ENCODE results near the gene ZBTB45.
"Not testable (repeated sequence)": the region's sequence is repeated elsewhere in the genome, so short reads cannot be mapped to it uniquely, and the experiment has no call there.

The ZBTB45 gene

DNA sequence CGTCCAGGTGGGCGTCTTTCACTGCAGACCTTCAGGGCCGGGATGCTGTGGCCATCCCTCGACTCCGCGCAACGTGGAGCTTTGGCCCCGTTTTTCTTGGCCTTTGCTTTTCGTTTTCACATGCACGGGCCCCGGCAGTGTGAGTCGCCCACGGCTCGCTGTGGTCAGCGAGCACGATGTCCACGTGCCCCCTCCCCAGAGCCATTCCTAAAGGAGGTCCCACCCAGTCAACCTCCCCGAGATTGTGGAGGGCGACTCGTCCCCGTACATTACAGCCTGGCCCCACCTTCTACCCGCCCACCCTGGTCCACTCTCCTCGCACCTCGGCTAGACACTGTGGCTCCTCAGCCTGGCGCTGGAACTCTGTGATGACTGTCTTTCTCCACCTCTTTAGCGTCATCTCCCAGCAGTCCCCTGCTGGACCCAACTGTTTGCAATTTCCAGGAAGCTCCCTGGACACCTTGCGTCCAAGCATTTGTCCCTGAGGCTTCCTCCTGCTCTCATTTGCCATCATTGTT, 43.1 kb downstream of the ZBTB45 start:
- in situ Hi-C loops (cut with HindIII; ENCODE audit: low pct_unique_long_range_greater_than_20kb, low sequenced_read_pairs) = no loop called here
- no peak for TF ChIP-seq JUND (IDR thresholded peaks at IDR 0.05; ENCODE audit: low read depth)
- DNase-seq (ENCODE audit: low read depth in 1 of 2, low spot score in 1 of 2) = no peak

- DNase-seq (ENCODE audit: low read depth in 1 of 2, low spot score in 1 of 2) = peak; percentile 81 to 96
- in situ Hi-C loops (cut with HindIII; ENCODE audit: low pct_unique_long_range_greater_than_20kb, low sequenced_read_pairs) = no loop called here
- TF ChIP-seq JUND (IDR thresholded peaks at IDR 0.05; ENCODE audit: low read depth) = no peak
Measured at GRCh38 chr19:58475714-58476497, 43.7 kb downstream of the ZBTB45 start, which contains the start of gene ZNF446. Gene ZNF446 (plus strand): TSS chr19:58476352. CDS start chr19:58477219, 867 bp downstream.

- DNase-seq (ENCODE audit: low read depth in 1 of 2, low spot score in 1 of 2) = no peak
- TF ChIP-seq JUND (IDR thresholded peaks at IDR 0.05; ENCODE audit: low read depth) = no peak
- in situ Hi-C loops (cut with HindIII; ENCODE audit: low pct_unique_long_range_greater_than_20kb, low sequenced_read_pairs) = no loop called here
Measured at GRCh38 chr19:58474997-58475713, 44.5 kb downstream of the ZBTB45 start.

DNA sequence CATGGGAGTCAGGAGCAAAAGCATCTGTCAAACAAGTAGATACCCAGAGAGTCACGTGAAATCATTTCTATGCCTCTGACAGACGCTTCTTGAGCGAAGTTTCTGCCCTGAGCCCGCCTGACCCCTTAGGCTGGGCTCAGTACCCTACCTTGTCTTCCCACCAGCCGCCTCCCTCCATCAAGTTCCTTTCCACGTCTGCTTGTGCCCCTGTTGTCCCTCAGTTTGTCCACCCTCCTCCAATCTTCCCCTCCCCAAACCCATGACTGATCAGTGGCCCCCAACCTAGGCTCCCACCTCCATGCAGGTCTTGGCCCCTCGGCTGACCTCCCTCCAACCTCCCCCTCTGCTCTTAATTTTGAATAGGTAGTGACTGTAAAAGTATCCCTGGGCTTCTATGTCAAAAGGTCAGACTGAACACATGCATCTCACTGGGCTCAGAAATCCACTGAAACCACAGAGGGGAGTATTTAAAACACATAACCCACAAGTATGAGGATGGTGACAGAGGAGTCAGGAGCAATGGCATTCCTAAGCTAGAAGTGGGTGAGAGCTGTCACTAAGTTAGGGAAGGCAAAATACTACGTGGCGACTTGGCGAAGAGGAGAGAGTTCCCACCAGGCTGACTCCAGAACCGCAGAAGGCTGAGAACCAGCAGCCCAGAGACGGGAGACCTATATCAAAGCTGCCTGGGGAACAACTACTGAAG, 45.2 kb downstream of the ZBTB45 start:
- in situ Hi-C loops (cut with HindIII; ENCODE audit: low pct_unique_long_range_greater_than_20kb, low sequenced_read_pairs) = no loop called here
- TF ChIP-seq JUND (IDR thresholded peaks at IDR 0.05; ENCODE audit: low read depth) = no peak
- DNase-seq (ENCODE audit: low read depth in 1 of 2, low spot score in 1 of 2) = no peak

- in situ Hi-C loops (cut with HindIII; ENCODE audit: low pct_unique_long_range_greater_than_20kb, low sequenced_read_pairs) = no loop called here
- DNase-seq (ENCODE audit: low read depth in 1 of 2, low spot score in 1 of 2) = no peak
- no peak for TF ChIP-seq JUND (IDR thresholded peaks at IDR 0.05; ENCODE audit: low read depth)
Measured at GRCh38 chr19:58473775-58474174, 45.8 kb downstream of the ZBTB45 start.

DNA sequence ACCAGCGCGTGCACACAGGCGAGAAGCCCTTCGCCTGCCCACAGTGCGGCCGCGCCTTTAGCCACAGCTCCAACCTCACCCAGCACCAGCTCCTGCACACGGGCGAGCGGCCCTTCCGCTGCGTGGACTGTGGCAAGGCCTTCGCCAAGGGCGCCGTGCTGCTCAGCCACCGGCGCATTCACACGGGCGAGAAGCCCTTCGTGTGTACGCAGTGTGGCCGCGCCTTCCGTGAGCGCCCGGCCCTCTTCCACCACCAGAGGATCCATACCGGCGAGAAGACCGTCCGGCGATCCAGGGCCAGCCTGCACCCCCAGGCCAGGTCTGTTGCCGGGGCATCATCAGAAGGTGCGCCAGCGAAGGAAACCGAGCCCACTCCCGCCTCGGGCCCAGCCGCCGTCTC, 47.9 kb downstream of the ZBTB45 start:
- TF ChIP-seq JUND (IDR thresholded peaks at IDR 0.05; ENCODE audit: low read depth) = no peak
- in situ Hi-C loops (cut with HindIII; ENCODE audit: low pct_unique_long_range_greater_than_20kb, low sequenced_read_pairs) = no loop called here
- DNase-seq (ENCODE audit: low read depth in 1 of 2, low spot score in 1 of 2) = no peak

DNA sequence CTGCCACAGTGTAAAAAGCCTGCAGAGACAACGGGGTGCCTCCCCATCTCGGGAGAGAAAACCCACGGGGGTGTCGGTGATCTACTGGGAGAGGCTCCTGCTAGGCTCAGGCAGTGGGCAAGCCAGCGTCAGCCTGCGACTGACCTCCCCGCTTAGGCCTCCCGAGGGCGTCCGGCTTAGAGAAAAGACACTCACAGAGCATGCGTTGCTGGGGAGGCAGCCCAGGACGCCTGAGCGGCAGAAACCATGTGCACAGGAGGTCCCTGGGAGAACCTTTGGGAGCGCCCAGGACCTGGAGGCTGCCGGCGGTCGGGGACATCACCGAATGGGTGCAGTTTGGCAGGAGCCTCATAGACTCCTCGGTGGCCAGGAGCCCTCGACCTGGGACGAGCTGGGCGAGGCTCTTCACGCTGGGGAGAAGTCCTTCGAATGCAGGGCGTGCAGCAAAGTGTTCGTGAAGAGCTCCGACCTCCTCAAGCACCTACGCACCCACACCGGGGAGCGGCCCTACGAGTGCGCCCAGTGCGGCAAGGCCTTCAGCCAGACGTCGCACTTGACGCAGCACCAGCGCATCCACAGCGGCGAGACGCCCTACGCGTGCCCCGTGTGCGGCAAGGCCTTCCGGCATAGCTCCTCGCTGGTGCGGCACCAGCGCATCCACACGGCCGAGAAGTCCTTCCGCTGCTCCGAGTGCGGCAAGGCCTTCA, 48.6 kb downstream of the ZBTB45 start:
- DNase-seq (ENCODE audit: low read depth in 1 of 2, low spot score in 1 of 2); in situ Hi-C loops (cut with HindIII; ENCODE audit: low pct_unique_long_range_greater_than_20kb, low sequenced_read_pairs): not testable (repeated sequence)

GRCh38 chr19:58469241-58470013, 50.2 kb downstream of the ZBTB45 start:
- in situ Hi-C loops (cut with HindIII; ENCODE audit: low pct_unique_long_range_greater_than_20kb, low sequenced_read_pairs) = no loop called here
- no peak for TF ChIP-seq JUND (IDR thresholded peaks at IDR 0.05; ENCODE audit: low read depth)
- DNase-seq (ENCODE audit: low read depth in 1 of 2, low spot score in 1 of 2) = no peak

DNA sequence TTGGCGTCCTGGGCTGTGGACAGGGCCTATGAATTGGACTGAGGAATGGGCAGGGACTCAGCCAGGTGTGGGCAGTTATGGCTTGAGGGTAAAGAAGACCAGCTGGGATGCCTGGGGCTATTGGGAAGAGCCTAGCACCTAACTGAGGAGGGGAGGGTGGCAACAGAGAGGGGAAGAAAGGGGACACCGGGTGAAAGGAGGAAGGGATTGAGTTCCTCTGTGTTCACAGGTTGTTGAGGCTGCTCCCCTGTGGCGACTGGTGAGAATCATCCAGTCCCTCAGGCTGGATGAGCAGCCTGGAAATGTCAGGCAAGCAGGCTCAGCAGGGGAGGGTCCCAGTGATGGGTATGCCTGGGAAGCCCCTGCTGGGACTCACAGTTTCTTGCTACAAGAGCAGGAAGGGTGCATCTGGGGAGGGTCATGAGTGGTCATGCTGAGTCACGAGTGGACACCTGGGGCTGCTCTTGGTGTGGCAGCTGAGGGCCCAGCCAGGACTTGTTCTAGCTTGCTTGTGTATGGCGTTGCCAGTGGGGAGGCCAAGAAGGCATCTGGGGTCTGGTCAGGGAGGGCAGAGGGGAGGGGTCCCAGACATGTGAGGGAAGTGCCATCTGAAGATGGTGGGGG, 51.3 kb downstream of the ZBTB45 start:
- in situ Hi-C loops (cut with HindIII; ENCODE audit: low pct_unique_long_range_greater_than_20kb, low sequenced_read_pairs) = no loop called here
- TF ChIP-seq JUND (IDR thresholded peaks at IDR 0.05; ENCODE audit: low read depth) = no peak
- peak in 1 of 2 experiments; percentile 40 for DNase-seq (ENCODE audit: low read depth in 1 of 2, low spot score in 1 of 2)

DNA sequence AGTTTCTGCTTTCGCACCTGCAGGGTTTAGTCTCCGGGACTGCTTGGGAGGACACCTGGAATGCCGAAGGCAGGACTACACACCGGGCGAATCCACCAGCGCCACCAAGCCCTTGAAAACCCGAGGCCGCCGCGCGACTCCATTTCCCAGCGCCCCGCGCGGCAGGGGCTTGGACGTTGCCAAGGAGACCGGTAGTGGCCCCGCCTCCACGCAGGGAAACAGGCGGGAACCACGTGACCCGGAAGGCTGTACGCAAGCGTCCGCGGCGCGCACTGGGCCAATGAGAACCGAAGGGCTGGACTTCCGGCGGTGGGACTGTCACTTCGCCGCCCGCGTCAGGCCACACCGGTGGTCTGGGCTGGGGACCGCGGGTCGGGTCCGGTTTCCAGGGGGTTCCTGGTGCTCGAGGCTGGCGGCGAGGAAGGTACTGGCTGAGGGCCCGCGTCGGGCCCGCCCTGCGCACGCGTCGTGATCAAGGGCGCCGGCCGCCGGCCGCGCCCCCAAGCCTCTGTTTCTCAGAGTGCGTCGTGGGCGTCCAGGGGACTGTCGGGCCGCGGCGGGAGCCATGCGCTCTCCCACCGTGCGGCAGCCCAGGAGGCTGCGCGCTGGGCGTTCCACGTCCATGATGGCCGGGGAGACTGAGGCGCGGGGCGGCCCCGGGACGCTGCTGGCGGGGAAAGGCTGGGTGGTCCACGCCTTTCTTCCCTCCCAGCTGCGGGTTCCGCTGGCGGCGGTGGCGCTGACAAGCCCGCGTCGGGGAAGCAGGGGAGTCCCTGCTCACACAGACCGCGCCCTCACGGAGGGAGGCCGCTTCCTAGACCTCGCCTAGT, 52.6 kb downstream of the ZBTB45 start, which contains the start of gene ZNF324:
Gene ZNF324, plus strand, starts transcription at position 321 of the 830 bp plus-strand sequence. CDS start 2,106 bp downstream, outside the sequence.
- TF ChIP-seq JUND (IDR thresholded peaks at IDR 0.05; ENCODE audit: low read depth) = no peak
- in situ Hi-C loops (cut with HindIII; ENCODE audit: low pct_unique_long_range_greater_than_20kb, low sequenced_read_pairs) = no loop called here
- peak; percentile 94 to 96 for DNase-seq (ENCODE audit: low read depth in 1 of 2, low spot score in 1 of 2)

Measured in T47D (cell line).